ENCODE data around the gene SCAI.
"Not testable (repeated sequence)": the region's sequence is repeated elsewhere in the genome, so short reads cannot be mapped to it uniquely, and the experiment has no call there.

SCAI gene

GRCh38 chr9:125095821-125096443 lies 47.4 kb downstream of the SCAI start:
- TF ChIP-seq CTCF (IDR thresholded peaks at IDR 0.05; ENCODE audit: poor library complexity, severe bottlenecking), result no peak
- no peaks in the 10 kb centered on the region for H3K9me3 ChIP-seq (ENCODE audit: severe bottlenecking)
- no peaks in the 10 kb centered on the region for H3K4me1 ChIP-seq (ENCODE audit: insufficient read depth, poor library complexity, severe bottlenecking)
- H3K27ac ChIP-seq (ENCODE audit: poor library complexity, severe bottlenecking), result no peak overlapping the region
- no peaks in the 10 kb centered on the region for H3K27me3 ChIP-seq (ENCODE audit: insufficient read depth, poor library complexity, severe bottlenecking)
- DNase-seq (ENCODE audit: low spot score) (no peak), ATAC-seq (ENCODE audit: low read depth) (no peak)
- H3K4me3 ChIP-seq (ENCODE audit: severe bottlenecking), result no peak overlapping the region
- no peaks in the 10 kb centered on the region for H3K36me3 ChIP-seq (ENCODE audit: low read depth)

- ATAC-seq (ENCODE audit: low read depth), result no peak
- H3K4me3 ChIP-seq (ENCODE audit: severe bottlenecking), result no peak overlapping the region
- H3K4me1 ChIP-seq (ENCODE audit: insufficient read depth, poor library complexity, severe bottlenecking), result no peaks in the 10 kb centered on the region
- H3K27me3 ChIP-seq (ENCODE audit: insufficient read depth, poor library complexity, severe bottlenecking), result no peaks in the 10 kb centered on the region
- no peak overlapping the region for H3K27ac ChIP-seq (ENCODE audit: poor library complexity, severe bottlenecking)
- no peak for DNase-seq (ENCODE audit: low spot score)
- no peak for TF ChIP-seq CTCF (IDR thresholded peaks at IDR 0.05; ENCODE audit: poor library complexity, severe bottlenecking)
- H3K9me3 ChIP-seq (ENCODE audit: severe bottlenecking), result no peaks in the 10 kb centered on the region
- no peaks in the 10 kb centered on the region for H3K36me3 ChIP-seq (ENCODE audit: low read depth)
Observed at GRCh38 chr9:125091121-125091520, 52.2 kb downstream of the SCAI start.

GRCh38 chr9:125089331-125089730 lies 54.0 kb downstream of the SCAI start:
- no peak for DNase-seq (ENCODE audit: low spot score)
- Histone ChIP-seq H3K4me3 (ENCODE audit: severe bottlenecking) (no peak overlapping the region), H3K9me3 (ENCODE audit: severe bottlenecking) (no peaks in the 10 kb centered on the region), H3K27ac (ENCODE audit: poor library complexity, severe bottlenecking) (no peak overlapping the region), H3K36me3 (ENCODE audit: low read depth) (no peaks in the 10 kb centered on the region), H3K4me1 (ENCODE audit: insufficient read depth, poor library complexity, severe bottlenecking) (no peaks in the 10 kb centered on the region), H3K27me3 (ENCODE audit: insufficient read depth, poor library complexity, severe bottlenecking) (no peaks in the 10 kb centered on the region)
- TF ChIP-seq CTCF (IDR thresholded peaks at IDR 0.05; ENCODE audit: poor library complexity, severe bottlenecking), result no peak
- ATAC-seq (ENCODE audit: low read depth), result no peak

- no peaks in the 10 kb centered on the region for H3K27me3 ChIP-seq (ENCODE audit: insufficient read depth, poor library complexity, severe bottlenecking)
- DNase-seq (ENCODE audit: low spot score) (no peak), ATAC-seq (ENCODE audit: low read depth) (no peak)
- no peak for TF ChIP-seq CTCF (IDR thresholded peaks at IDR 0.05; ENCODE audit: poor library complexity, severe bottlenecking)
- no peaks in the 10 kb centered on the region for H3K9me3 ChIP-seq (ENCODE audit: severe bottlenecking)
- no peaks in the 10 kb centered on the region for H3K4me1 ChIP-seq (ENCODE audit: insufficient read depth, poor library complexity, severe bottlenecking)
- no peaks in the 10 kb centered on the region for H3K36me3 ChIP-seq (ENCODE audit: low read depth)
- no peak overlapping the region for H3K27ac ChIP-seq (ENCODE audit: poor library complexity, severe bottlenecking)
- H3K4me3 ChIP-seq (ENCODE audit: severe bottlenecking), result no peak overlapping the region
Observed at GRCh38 chr9:125088752-125089151, 54.6 kb downstream of the SCAI start.

- no peaks in the 10 kb centered on the region for H3K36me3 ChIP-seq (ENCODE audit: low read depth)
- no peaks in the 10 kb centered on the region for H3K27me3 ChIP-seq (ENCODE audit: insufficient read depth, poor library complexity, severe bottlenecking)
- no peak for DNase-seq (ENCODE audit: low spot score)
- no peaks in the 10 kb centered on the region for H3K4me1 ChIP-seq (ENCODE audit: insufficient read depth, poor library complexity, severe bottlenecking)
- no peak for TF ChIP-seq CTCF (IDR thresholded peaks at IDR 0.05; ENCODE audit: poor library complexity, severe bottlenecking)
- H3K27ac ChIP-seq (ENCODE audit: poor library complexity, severe bottlenecking), result no peak overlapping the region
- H3K4me3 ChIP-seq (ENCODE audit: severe bottlenecking), result no peak overlapping the region
- no peak for ATAC-seq (ENCODE audit: low read depth)
- H3K9me3 ChIP-seq (ENCODE audit: severe bottlenecking), result peaks cover 2% of the 10 kb centered on the region
Observed at GRCh38 chr9:125085703-125086477, 57.4 kb downstream of the SCAI start.

- H3K4me3 ChIP-seq (ENCODE audit: severe bottlenecking); H3K9me3 ChIP-seq (ENCODE audit: severe bottlenecking); DNase-seq (ENCODE audit: low spot score); H3K27me3 ChIP-seq (ENCODE audit: insufficient read depth, poor library complexity, severe bottlenecking); H3K4me1 ChIP-seq (ENCODE audit: insufficient read depth, poor library complexity, severe bottlenecking); ATAC-seq (ENCODE audit: low read depth); H3K36me3 ChIP-seq (ENCODE audit: low read depth); H3K27ac ChIP-seq (ENCODE audit: poor library complexity, severe bottlenecking): not testable (repeated sequence)
Observed at GRCh38 chr9:125082197-125082596, 61.1 kb downstream of the SCAI start.

GRCh38 chr9:125080797-125081196 lies 62.5 kb downstream of the SCAI start:
- H3K4me3 ChIP-seq (ENCODE audit: severe bottlenecking); H3K4me1 ChIP-seq (ENCODE audit: insufficient read depth, poor library complexity, severe bottlenecking); ATAC-seq (ENCODE audit: low read depth); H3K27me3 ChIP-seq (ENCODE audit: insufficient read depth, poor library complexity, severe bottlenecking); H3K36me3 ChIP-seq (ENCODE audit: low read depth); DNase-seq (ENCODE audit: low spot score); H3K9me3 ChIP-seq (ENCODE audit: severe bottlenecking); H3K27ac ChIP-seq (ENCODE audit: poor library complexity, severe bottlenecking): not testable (repeated sequence)

Data from RWPE2 (cell line).